Suprapubic skin (tissue), 4 donors: ENCODE measurements around the gene PARG.
"Not testable (repeated sequence)": the region's sequence is repeated elsewhere in the genome, so short reads cannot be mapped to it uniquely, and the experiment has no call there.

ENCODE experiments used
- POLR2A ChIP-seq, 2 donors: fragments of 450-650 bp; IDR thresholded peaks; one replicate each; pipeline ENCODE4 v1.6.1; 2017; ENCODE audit warnings: antibody characterized with exemption in 2 of 2, mild to moderate bottlenecking in 2 of 2, moderate library complexity in 2 of 2
- POLR2AphosphoS5 ChIP-seq, 3 donors: sonication (generic); formaldehyde crosslinking; IDR thresholded peaks; one replicate each; pipeline ENCODE4 v1.6.1; 2017; ENCODE audit warnings: antibody characterized with exemption in 3 of 3

DNA sequence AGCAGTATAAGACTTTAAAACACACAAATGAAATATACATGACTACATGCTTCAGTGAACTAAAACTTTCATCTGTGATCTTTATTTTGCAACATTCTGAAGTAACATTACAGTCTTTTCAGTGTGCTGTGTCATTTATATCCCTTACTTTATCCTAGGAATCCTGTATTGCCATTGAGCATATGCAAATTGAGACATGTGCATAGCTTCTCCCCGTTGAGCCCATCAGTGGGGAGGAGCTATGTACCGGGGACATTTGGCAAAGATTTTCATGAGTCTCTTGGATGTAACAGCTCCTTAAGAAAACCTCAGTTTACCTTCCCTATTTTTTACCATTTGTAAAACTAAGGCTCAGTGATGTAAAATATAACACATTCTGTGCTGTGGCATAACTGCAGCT, 29.6 kb upstream of the PARG start:
- TF ChIP-seq POLR2AphosphoS5, POLR2A (IDR thresholded peaks at IDR 0.05): not testable (repeated sequence)
